B cell (primary cell): ENCODE measurements around the gene ARHGAP45. TPM values are rescaled to one million over a fixed set of nuclear protein-coding genes. Genes with fewer than 3 reads are reported as not detected.
A peak's percentile ranks its signal among the peaks of the same experiment; 100 is the strongest.

Experiments
- ATAC-seq: fragments of 200-7000 bp; cut with Tn5 transposase; one replicate; pipeline ENCODE4 v1.10.0; 2021; ENCODE audit warnings: low read depth, mild to moderate bottlenecking, moderate number of reproducible peaks, moderate library complexity
- CTCF ChIA-PET: fragments of 350-600 bp; sonication (Branson Sonifier 250); formaldehyde crosslinking; loops from one replicate; lab custom pipeline; 2021; ENCODE audit warnings: antibody characterized with exemption, inconsistent platforms; lab: Charles Lee
- POLR2A ChIA-PET: fragments of 350-600 bp; sonication (Branson Sonifier 250); formaldehyde crosslinking; loops from one replicate; lab custom pipeline; 2021; ENCODE audit warnings: antibody characterized with exemption; lab: Charles Lee
- DNase-seq: peaks from one replicate; pipeline ENCODE4 v3.0.0; 2013
- H2AFZ ChIP-seq: 2 replicates; pipeline ENCODE4 v1.6.1; 2012; ENCODE audit warnings: mild to moderate bottlenecking, low read depth, low read length; ENCODE audit not compliant: insufficient read depth, poor library complexity, severe bottlenecking
- H3K27ac ChIP-seq, 2 donors: 1 replicate in 1 of 2; 2 replicates in 1 of 2; pipeline ENCODE4 v1.5.1; 2012 to 2013; ENCODE audit warnings: low read length in 2 of 2, mild to moderate bottlenecking in 2 of 2, moderate library complexity in 1 of 2
- H3K27me3 ChIP-seq, 4 experiments: fragments of 200-600 bp in 1 of 4; sonication (generic) in 1 of 4; replicated peaks in 1 of 4; 1 replicate in 2 of 4; 2 replicates in 2 of 4; pipeline versions ENCODE4 v1.6.1 to v1.7.0; 2013 to 2016; ENCODE audit warnings: low read length in 3 of 4, mild to moderate bottlenecking in 2 of 4, mixed read lengths in 1 of 4, moderate library complexity in 1 of 4; ENCODE audit not compliant: insufficient read depth in 4 of 4, control insufficient read depth in 3 of 4; ENCODE audit errors: control extremely low read depth in 1 of 4
- H3K36me3 ChIP-seq, 2 experiments: replicated peaks in 1 of 2; 1 replicate in 1 of 2; 2 replicates in 1 of 2; pipeline versions ENCODE4 v1.6.1 to v1.7.1; 2013; ENCODE audit warnings: low read length in 1 of 2; ENCODE audit not compliant: insufficient read depth in 2 of 2, control insufficient read depth in 1 of 2; ENCODE audit errors: control extremely low read depth in 1 of 2, extremely low read depth in 1 of 2
- H3K4me1 ChIP-seq, 2 donors: fragments of 200-600 bp in 1 of 2; sonication (generic) in 1 of 2; 1 replicate in 1 of 2; 2 replicates in 1 of 2; pipeline versions ENCODE4 v1.5.1 to v1.6.1; 2013 to 2017; ENCODE audit warnings: low read length in 2 of 2; ENCODE audit not compliant: control insufficient read depth in 2 of 2, insufficient read depth in 2 of 2
- H3K4me2 ChIP-seq: replicated peaks from 2 replicates; pipeline ENCODE3; 2012; ENCODE audit warnings: mild to moderate bottlenecking, low read depth, low read length; ENCODE audit not compliant: poor library complexity, severe bottlenecking
- H3K4me3 ChIP-seq, 5 experiments: fragments of 200-600 bp in 1 of 5; sonication (generic) in 1 of 5; 1 replicate in 3 of 5; 2 replicates in 2 of 5; pipeline versions ENCODE4 v1.5.1 to v1.7.0; 2011 to 2016; ENCODE audit warnings: low read length in 4 of 5, mild to moderate bottlenecking in 4 of 5, low read depth in 2 of 5, control low read depth in 1 of 5, moderate library complexity in 1 of 5; ENCODE audit not compliant: insufficient read depth in 1 of 5; ENCODE audit errors: control extremely low read depth in 1 of 5, extremely low read depth in 1 of 5
- H3K79me2 ChIP-seq: fragments of 200-600 bp; sonication (generic); one replicate; pipeline ENCODE4 v1.6.0; 2016; ENCODE audit warnings: low read length; ENCODE audit not compliant: control insufficient read depth, insufficient read depth
- H3K9ac ChIP-seq: fragments of 200-600 bp; sonication (generic); 2 replicates; pipeline ENCODE4 v1.6.1; 2017; ENCODE audit warnings: mild to moderate bottlenecking, low read length, moderate library complexity
- H3K9me3 ChIP-seq, 3 donors: one replicate each; pipeline versions ENCODE4 v1.6.1 to v1.7.1; 2013; ENCODE audit warnings: low read length in 2 of 3; ENCODE audit not compliant: control insufficient read depth in 2 of 3, insufficient read depth in 1 of 3; ENCODE audit errors: control extremely low read depth in 1 of 3
- H4K20me1 ChIP-seq: 2 replicates; pipeline ENCODE4 v1.6.0; 2012; ENCODE audit warnings: mild to moderate bottlenecking, low read length; ENCODE audit not compliant: insufficient read depth, control insufficient read depth, poor library complexity, severe bottlenecking
- H3K27ac Mint-ChIP-seq: one replicate; pipeline ENCODE4 v1.8.0; 2021; ENCODE audit warnings: mixed read lengths
- H3K27me3 Mint-ChIP-seq: one replicate; pipeline ENCODE4 v1.8.0; 2021; ENCODE audit warnings: mixed read lengths
- H3K4me1 Mint-ChIP-seq: one replicate; pipeline ENCODE4 v1.8.0; 2021; ENCODE audit warnings: mixed read lengths
- H3K4me3 Mint-ChIP-seq: one replicate; pipeline ENCODE4 v1.8.0; 2021; ENCODE audit warnings: mixed read lengths
- H3K9me3 Mint-ChIP-seq: one replicate; pipeline ENCODE4 v1.8.0; 2022; ENCODE audit warnings: mixed read lengths; ENCODE audit not compliant: insufficient read depth
- CTCF ChIP-seq: fragments of 200-600 bp; IDR thresholded peaks from one replicate; pipeline ENCODE4 v1.8.0; 2022; ENCODE audit warnings: antibody characterized with exemption, mild to moderate bottlenecking
- EZH2 ChIP-seq: IDR thresholded peaks from 2 replicates; pipeline ENCODE4 v1.6.1; 2012; ENCODE audit warnings: borderline replicate concordance, low read depth, mild to moderate bottlenecking, moderate library complexity, low read length; ENCODE audit not compliant: insufficient read depth, poor library complexity, severe bottlenecking
- WGBS: methylation state at CpG from one replicate; pipeline ENCODE4 v1.1.5; 2013; ENCODE audit warnings: missing lambda C conversion rate; ENCODE audit not compliant: insufficient coverage; 5-methylcytosine and 5-hydroxymethylcytosine counted together
- intact Hi-C: fragments of 100-400 bp; cut with micrococcal nuclease; formaldehyde crosslinking; loops from one replicate; pipeline ENCODE4 v1.10.0; 2022
- polyA plus RNA-seq: library from polyadenylated mRNA; depleted of rRNA; stranded (reverse); fragments of >200 nt; gene quantifications from 2 replicates; pipeline ENCODE4 v1.2.3, GENCODE V29; 2012
- total RNA-seq, 2 donors: library from RNA; stranded (reverse); fragments of 120-200 nt in 1 of 2; gene quantifications; 1 replicate in 1 of 2; 2 replicates in 1 of 2; pipeline versions ENCODE4 v1.2.3 to v1.2.4, GENCODE V29; 2013 to 2022

ARHGAP45 gene
- total and polyA plus RNA-seq, 2 donors (not counting 1 experiment from before 2014, with no cell fraction given), result 488 to 490 TPM

GRCh38 chr19:1028062-1028926 is 38.7 kb upstream of the ARHGAP45 start:
- H3K4me1 Mint-ChIP-seq, result peaks cover 28% of the 10 kb centered on the region
- H3K4me3 Mint-ChIP-seq, result peak overlapping the region; percentile 94
- peaks cover 65% of the 10 kb centered on the region for H4K20me1 ChIP-seq
- peak overlapping the region; percentile 91 for H3K27ac Mint-ChIP-seq
- peaks cover 16 to 29% of the 10 kb centered on the region in 2 donors for H3K4me1 ChIP-seq
- H3K36me3 ChIP-seq, result peaks cover 0 to 33% of the 10 kb centered on the region in 2 experiments
- peak overlapping the region; percentile 33 for H2AFZ ChIP-seq
- no peaks in the 10 kb centered on the region for H3K9me3 ChIP-seq
- H3K9ac ChIP-seq, result peak overlapping the region; percentile 87
- H3K4me2 ChIP-seq, result peak overlapping the region; percentile 91
- no peaks in the 10 kb centered on the region for H3K9me3 Mint-ChIP-seq
- peak overlapping the region; percentile 60 to 99 (median 87) for H3K4me3 ChIP-seq
- TF ChIP-seq CTCF (no peak), EZH2 (no peak)
- ATAC-seq (peak; percentile 42), DNase-seq (peak; percentile 65)
- H3K27me3 Mint-ChIP-seq, result no peaks in the 10 kb centered on the region
- H3K27ac ChIP-seq, result peak overlapping the region; percentile 44 to 85
- 2% methylated on average over 44 of the region's 58 CpGs for WGBS
- H3K27me3 ChIP-seq, result no peaks in the 10 kb centered on the region
- H3K79me2 ChIP-seq, result peaks cover 65% of the 10 kb centered on the region
- CTCF ChIA-PET, result interaction anchor here (0.9 to 3.9 kb wide), 9 partner anchors 9 to 216 kb away, joined by 3 to 16 read pairs (median 9); partner anchors contain the start of genes ABCA7, ARHGAP45 and WDR18
- POLR2A ChIA-PET, result interaction anchor here (0.5 to 6.9 kb wide), 14 partner anchors 10 to 300 kb away, joined by 3 to 91 read pairs (median 6); partner anchors contain the start of genes ABCA7 and ARHGAP45
- intact Hi-C loops, result loop anchor here (10.0 kb wide), 1 partner anchor 217 kb away; the partner anchor contains the start of genes ATP5F1D and MIDN
